Liver (tissue), 9 donors: ENCODE measurements around the gene TLR10. TPM values are rescaled to one million over a fixed set of nuclear protein-coding genes. Genes with fewer than 3 reads are reported as not detected.

Experiments used
- DNase-seq: peaks from one replicate; pipeline ENCODE4 v3.0.0-alpha.2; 2017; ENCODE audit warnings: low spot score
- H3K27ac ChIP-seq, 2 donors: one replicate each; pipeline ENCODE4 v1.7.0; 2013; ENCODE audit warnings: inconsistent platforms in 2 of 2, low read length in 2 of 2, control low read depth in 1 of 2, low read depth in 1 of 2, mild to moderate bottlenecking in 1 of 2
- H3K27me3 ChIP-seq, 4 donors: one replicate each; pipeline versions ENCODE4 v1.6.1 to v1.7.0; 2013; ENCODE audit warnings: low read length in 3 of 4, inconsistent platforms in 1 of 4, mild to moderate bottlenecking in 1 of 4, moderate library complexity in 1 of 4; ENCODE audit not compliant: control insufficient read depth in 4 of 4, insufficient read depth in 4 of 4
- H3K36me3 ChIP-seq, 4 donors: one replicate each; pipeline versions ENCODE4 v1.6.1 to v1.7.0; 2013; ENCODE audit warnings: low read length in 3 of 4, mild to moderate bottlenecking in 3 of 4, low read depth in 1 of 4, moderate library complexity in 1 of 4; ENCODE audit not compliant: control insufficient read depth in 4 of 4, insufficient read depth in 3 of 4
- H3K4me1 ChIP-seq, 4 donors: one replicate each; pipeline versions ENCODE4 v1.6.1 to v1.7.0; 2013; ENCODE audit warnings: low read length in 3 of 4, mild to moderate bottlenecking in 3 of 4, moderate library complexity in 1 of 4; ENCODE audit not compliant: control insufficient read depth in 4 of 4, insufficient read depth in 4 of 4
- H3K4me3 ChIP-seq, 3 donors: one replicate each; pipeline versions ENCODE4 v1.6.1 to v1.7.0; 2013; ENCODE audit warnings: low read length in 3 of 3, control low read depth in 1 of 3, low read depth in 1 of 3, mild to moderate bottlenecking in 1 of 3
- H3K9ac ChIP-seq, 2 donors: one replicate each; pipeline ENCODE4 v1.7.0; 2013; ENCODE audit warnings: low read length in 2 of 2, mild to moderate bottlenecking in 2 of 2, moderate library complexity in 2 of 2, control low read depth in 1 of 2, low read depth in 1 of 2
- H3K9me3 ChIP-seq, 4 donors: one replicate each; pipeline versions ENCODE4 v1.6.1 to v1.7.0; 2013; ENCODE audit warnings: low read length in 3 of 4; ENCODE audit not compliant: control insufficient read depth in 4 of 4
- ATF3 ChIP-seq: IDR thresholded peaks from 2 replicates; pipeline ENCODE4 v1.6.1; 2016; ENCODE audit warnings: antibody characterized with exemption
- EGR1 ChIP-seq, 2 donors: IDR thresholded peaks; 2 replicates each; pipeline ENCODE4 v1.6.1; 2016 to 2018; ENCODE audit warnings: antibody characterized with exemption in 2 of 2, low read depth in 2 of 2
- FOXA1 ChIP-seq: IDR thresholded peaks from 2 replicates; pipeline ENCODE4 v1.6.1; 2016; ENCODE audit warnings: antibody characterized with exemption
- FOXA2 ChIP-seq: IDR thresholded peaks from 2 replicates; pipeline ENCODE4 v1.6.1; 2016; ENCODE audit warnings: antibody characterized with exemption
- GABPA ChIP-seq, 2 donors: IDR thresholded peaks in 1 of 2; conservative IDR thresholded peaks in 1 of 2; 2 replicates each; pipeline ENCODE4 v1.6.1; 2016; ENCODE audit warnings: antibody characterized with exemption in 2 of 2, mild to moderate bottlenecking in 1 of 2, moderate library complexity in 1 of 2
- HNF4A ChIP-seq, 2 donors: conservative IDR thresholded peaks; 2 replicates each; pipeline ENCODE4 v1.6.1; 2016; ENCODE audit warnings: antibody characterized with exemption in 2 of 2, mild to moderate bottlenecking in 2 of 2
- HNF4G ChIP-seq: IDR thresholded peaks from 2 replicates; pipeline ENCODE4 v1.6.1; 2016; ENCODE audit warnings: antibody characterized with exemption
- MAX ChIP-seq: IDR thresholded peaks from 2 replicates; pipeline ENCODE4 v1.6.1; 2016; ENCODE audit warnings: antibody characterized with exemption
- NR2F2 ChIP-seq: IDR thresholded peaks from 2 replicates; pipeline ENCODE4 v1.6.1; 2016; ENCODE audit warnings: antibody characterized with exemption
- RAD21 ChIP-seq, 2 donors: IDR thresholded peaks; 2 replicates each; pipeline ENCODE4 v1.6.1; 2016; ENCODE audit warnings: antibody characterized with exemption in 2 of 2, mild to moderate bottlenecking in 2 of 2
- RXRA ChIP-seq, 2 donors: IDR thresholded peaks; 2 replicates each; pipeline ENCODE4 v1.6.1; 2017 to 2018; ENCODE audit warnings: antibody characterized with exemption in 2 of 2, mild to moderate bottlenecking in 1 of 2
- SP1 ChIP-seq: IDR thresholded peaks from 2 replicates; pipeline ENCODE4 v1.6.1; 2018; ENCODE audit warnings: antibody characterized with exemption, mild to moderate bottlenecking
- TAF1 ChIP-seq: conservative IDR thresholded peaks from 2 replicates; pipeline ENCODE4 v1.6.1; 2016; ENCODE audit warnings: antibody characterized with exemption, mild to moderate bottlenecking
- YY1 ChIP-seq: IDR thresholded peaks from 2 replicates; pipeline ENCODE4 v1.6.1; 2016; ENCODE audit warnings: antibody characterized with exemption, mild to moderate bottlenecking
- ZBTB33 ChIP-seq: IDR thresholded peaks from 2 replicates; pipeline ENCODE4 v1.6.1; 2016; ENCODE audit warnings: antibody characterized with exemption
- WGBS: extraction: QIAGEN DNeasy Blood & Tissue Kit; methylation state at CpG from one replicate; pipeline ENCODE4 v1.1.7; 2013; 5-methylcytosine and 5-hydroxymethylcytosine counted together
- polyA plus RNA-seq, 2 donors: library from polyadenylated mRNA; stranded (reverse) in 1 of 2; unstranded in 1 of 2; fragments of 200-250 nt in 1 of 2; fragments of >200 nt in 1 of 2; fragmentation: Nextera tagmentation in 1 of 2; extraction: Ambion mirVana in 1 of 2; gene quantifications; one replicate each; pipeline versions ENCODE4 v1.2.1 to v1.2.3, GENCODE V29; 2013 to 2015
- total RNA-seq, 2 donors: library from RNA; depleted of rRNA; stranded (reverse); fragments of >200 nt; gene quantifications; one replicate each; pipeline ENCODE4 v1.2.3, GENCODE V29; 2014
- TF ChIP-seq, protein P1 (sequence below): fragments of 150-350 bp; IDR thresholded peaks from 2 replicates; pipeline ENCODE4 v1.5.1; 2017; ENCODE audit warnings: improper control_type of control experiment, low read depth, low read length; ENCODE audit not compliant: missing input control
- donor health status: healthy.
- donor health status: healthy.
- donor health status: healthy.
- donor health status: healthy.
- donor health status: healthy.

The TLR10 gene
- total and polyA plus RNA-seq, 4 donors, result 0.02 to 1.9 (median 0.11) TPM

- Histone ChIP-seq H3K4me3 (no peak overlapping the region), H3K36me3 (peaks cover 0 to 26% (median 18%) of the 10 kb centered on the region in 4 donors), H3K9ac (no peak overlapping the region), H3K27me3 (no peaks in the 10 kb centered on the region), H3K27ac (no peak overlapping the region), H3K9me3 (no peaks in the 10 kb centered on the region), H3K4me1 (peaks cover 0 to 17% (median 6%) of the 10 kb centered on the region in 4 donors)
- DNase-seq, result no peak
- WGBS, result 96% methylated on average over 3 of the region's 3 CpGs
- TF ChIP-seq EGR1 (IDR thresholded peaks at IDR 0.05; ENCODE audit: low read depth in 2 of 2), result no peak
- no peak for TF ChIP-seq ZBTB33
- TF ChIP-seq YY1, result no peak
- no peak for TF ChIP-seq GABPA (IDR thresholded peaks at IDR 0.05 in 1 of 2, conservative IDR thresholded peaks at IDR 0.05 in 1 of 2)
- TF ChIP-seq ATF3, result no peak
- TF ChIP-seq HNF4G, result no peak
- TF ChIP-seq RXRA (IDR thresholded peaks at IDR 0.05), result no peak
- TF ChIP-seq NR2F2, result no peak
- TF ChIP-seq TAF1, result no peak
- no peak for TF ChIP-seq RAD21 (IDR thresholded peaks at IDR 0.05)
- no peak for TF ChIP-seq HNF4A (conservative IDR thresholded peaks at IDR 0.05)
- TF ChIP-seq FOXA1, result no peak
Observed at GRCh38 chr4:38800961-38801450, 18.2 kb upstream of the TLR10 start.

DNA sequence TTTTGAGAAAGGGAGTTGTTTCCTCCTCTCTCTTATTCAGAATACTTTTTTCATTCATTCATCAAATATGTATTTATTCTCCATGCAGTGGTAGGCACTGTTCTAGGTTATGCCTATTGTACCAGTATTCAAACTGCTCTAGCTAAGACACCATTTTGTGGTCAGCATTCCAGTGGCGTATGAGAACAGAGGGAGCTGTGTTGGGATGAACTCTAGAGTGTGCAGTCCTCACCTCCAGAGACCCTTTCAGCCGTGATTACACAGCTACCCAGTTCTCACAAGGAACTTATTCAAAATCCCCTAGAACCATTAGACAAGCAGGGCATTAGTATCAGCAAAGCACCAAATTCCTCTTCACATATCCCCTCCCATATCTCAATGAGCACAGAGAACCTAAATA, 17.6 kb upstream of the TLR10 start:
- H3K36me3 ChIP-seq, result peaks cover 0 to 26% (median 18%) of the 10 kb centered on the region in 4 donors
- H3K27me3 ChIP-seq, result no peaks in the 10 kb centered on the region
- WGBS, result 95% methylated on average over 2 of the region's 2 CpGs
- no peak overlapping the region for H3K9ac ChIP-seq
- no peaks in the 10 kb centered on the region for H3K9me3 ChIP-seq
- no peak overlapping the region for H3K27ac ChIP-seq
- TF ChIP-seq HNF4G (no peak), FOXA2 (no peak), YY1 (no peak), SP1 (no peak), ATF3 (no peak), MAX (no peak), ZBTB33 (no peak), RAD21 (IDR thresholded peaks at IDR 0.05) (no peak)
- TF ChIP-seq, protein P1, sequence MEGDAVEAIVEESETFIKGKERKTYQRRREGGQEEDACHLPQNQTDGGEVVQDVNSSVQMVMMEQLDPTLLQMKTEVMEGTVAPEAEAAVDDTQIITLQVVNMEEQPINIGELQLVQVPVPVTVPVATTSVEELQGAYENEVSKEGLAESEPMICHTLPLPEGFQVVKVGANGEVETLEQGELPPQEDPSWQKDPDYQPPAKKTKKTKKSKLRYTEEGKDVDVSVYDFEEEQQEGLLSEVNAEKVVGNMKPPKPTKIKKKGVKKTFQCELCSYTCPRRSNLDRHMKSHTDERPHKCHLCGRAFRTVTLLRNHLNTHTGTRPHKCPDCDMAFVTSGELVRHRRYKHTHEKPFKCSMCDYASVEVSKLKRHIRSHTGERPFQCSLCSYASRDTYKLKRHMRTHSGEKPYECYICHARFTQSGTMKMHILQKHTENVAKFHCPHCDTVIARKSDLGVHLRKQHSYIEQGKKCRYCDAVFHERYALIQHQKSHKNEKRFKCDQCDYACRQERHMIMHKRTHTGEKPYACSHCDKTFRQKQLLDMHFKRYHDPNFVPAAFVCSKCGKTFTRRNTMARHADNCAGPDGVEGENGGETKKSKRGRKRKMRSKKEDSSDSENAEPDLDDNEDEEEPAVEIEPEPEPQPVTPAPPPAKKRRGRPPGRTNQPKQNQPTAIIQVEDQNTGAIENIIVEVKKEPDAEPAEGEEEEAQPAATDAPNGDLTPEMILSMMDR, result no peak
- peaks cover 0 to 17% (median 6%) of the 10 kb centered on the region in 4 donors for H3K4me1 ChIP-seq
- H3K4me3 ChIP-seq, result no peak overlapping the region
- DNase-seq, result no peak
